NCI-H1092 (cell line): ENCODE measurements around the gene POTEH.
"Not testable (repeated sequence)": the region's sequence is repeated elsewhere in the genome, so short reads cannot be mapped to it uniquely, and the experiment has no call there.

Experiments used
- DNase-seq: peaks from one replicate; lab custom pipeline; 2025; lab: John Stamatoyannopoulos, UW

The POTEH gene

GRCh38 chr22:15738157-15738908 lies 48.5 kb downstream of the POTEH start:
- DNase-seq = not testable (repeated sequence)

GRCh38 chr22:15738909-15739391 lies 49.1 kb downstream of the POTEH start:
- not testable (repeated sequence) for DNase-seq

GRCh38 chr22:15747636-15748323 lies 58.0 kb downstream of the POTEH start:
- DNase-seq = not testable (repeated sequence)

- DNase-seq = not testable (repeated sequence)
Observed at GRCh38 chr22:15749181-15749970, 59.5 kb downstream of the POTEH start.

- DNase-seq = not testable (repeated sequence)
Observed at GRCh38 chr22:15759443-15760097, 69.7 kb downstream of the POTEH start.

GRCh38 chr22:15760388-15761150 lies 70.7 kb downstream of the POTEH start:
- DNase-seq = not testable (repeated sequence)

- not testable (repeated sequence) for DNase-seq
Observed at GRCh38 chr22:15761151-15761777, 71.4 kb downstream of the POTEH start.

- DNase-seq = not testable (repeated sequence)
Observed at GRCh38 chr22:15763559-15763958, 73.7 kb downstream of the POTEH start.
